ENCODE results near the gene RAB10.

Gene RAB10

DNA sequence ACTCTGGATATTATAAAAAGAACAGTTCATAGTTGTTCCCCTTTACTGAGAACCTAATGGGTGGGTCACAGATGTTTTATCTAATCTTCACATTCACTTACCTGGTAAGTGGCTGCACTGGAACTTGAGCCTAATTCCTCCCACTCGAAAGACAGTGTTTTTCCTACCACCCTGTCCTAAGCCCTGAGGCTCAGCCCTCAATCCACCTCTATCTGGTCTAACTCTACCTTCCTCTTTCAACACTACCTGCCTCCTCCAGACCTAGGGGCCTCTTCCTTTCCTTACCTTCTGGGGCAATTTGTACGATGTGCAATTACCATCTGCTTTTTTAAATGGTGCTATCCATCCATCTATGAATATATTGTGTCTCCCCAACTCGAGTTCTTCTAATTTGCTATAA, 41.9 kb upstream of the RAB10 start:
- no peaks in the 10 kb centered on the region for H3K9me3 ChIP-seq (ENCODE audit: insufficient read depth, low read length, severe bottlenecking)
- no peak for TF ChIP-seq EZH2 (IDR thresholded peaks at IDR 0.05; ENCODE audit: borderline replicate concordance, low read depth, low read length, severe bottlenecking)
- TF ChIP-seq, protein P1, sequence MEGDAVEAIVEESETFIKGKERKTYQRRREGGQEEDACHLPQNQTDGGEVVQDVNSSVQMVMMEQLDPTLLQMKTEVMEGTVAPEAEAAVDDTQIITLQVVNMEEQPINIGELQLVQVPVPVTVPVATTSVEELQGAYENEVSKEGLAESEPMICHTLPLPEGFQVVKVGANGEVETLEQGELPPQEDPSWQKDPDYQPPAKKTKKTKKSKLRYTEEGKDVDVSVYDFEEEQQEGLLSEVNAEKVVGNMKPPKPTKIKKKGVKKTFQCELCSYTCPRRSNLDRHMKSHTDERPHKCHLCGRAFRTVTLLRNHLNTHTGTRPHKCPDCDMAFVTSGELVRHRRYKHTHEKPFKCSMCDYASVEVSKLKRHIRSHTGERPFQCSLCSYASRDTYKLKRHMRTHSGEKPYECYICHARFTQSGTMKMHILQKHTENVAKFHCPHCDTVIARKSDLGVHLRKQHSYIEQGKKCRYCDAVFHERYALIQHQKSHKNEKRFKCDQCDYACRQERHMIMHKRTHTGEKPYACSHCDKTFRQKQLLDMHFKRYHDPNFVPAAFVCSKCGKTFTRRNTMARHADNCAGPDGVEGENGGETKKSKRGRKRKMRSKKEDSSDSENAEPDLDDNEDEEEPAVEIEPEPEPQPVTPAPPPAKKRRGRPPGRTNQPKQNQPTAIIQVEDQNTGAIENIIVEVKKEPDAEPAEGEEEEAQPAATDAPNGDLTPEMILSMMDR (IDR thresholded peaks at IDR 0.05; ENCODE audit: borderline replicate concordance, extremely low read depth, low read length, poor library complexity, severe bottlenecking) = no peak
- H3K27me3 ChIP-seq (ENCODE audit: insufficient read depth, low read length, poor library complexity) = no peaks in the 10 kb centered on the region
- H3K36me3 ChIP-seq (ENCODE audit: insufficient read depth, low read length) = no peaks in the 10 kb centered on the region
- no peak overlapping the region for H3K4me3 ChIP-seq (ENCODE audit: low read depth in 1 of 2, low read length in 2 of 2)
- peak overlapping the region; percentile 57 for H3K4me2 ChIP-seq (ENCODE audit: insufficient read depth, low read length)
- no peak overlapping the region for H3K9ac ChIP-seq (ENCODE audit: low read depth, low read length)
- H3K79me2 ChIP-seq (ENCODE audit: insufficient read depth, low read length) = no peaks in the 10 kb centered on the region
- 0 out of 2 replicates have a peak overlapping the region, but pooled peaks have one; percentile 39 for H2AFZ ChIP-seq (ENCODE audit: low read depth, low read length)
- H4K20me1 ChIP-seq (ENCODE audit: insufficient read depth, low read length) = no peaks in the 10 kb centered on the region
- peaks cover 11% of the 10 kb centered on the region for H3K4me1 ChIP-seq (ENCODE audit: insufficient read depth, low read length)
- DNase-seq (no peak), ATAC-seq (ENCODE audit: insufficient read depth, low read depth) (no peak)
- no peak overlapping the region for H3K27ac ChIP-seq (ENCODE audit: low read length)

DNA sequence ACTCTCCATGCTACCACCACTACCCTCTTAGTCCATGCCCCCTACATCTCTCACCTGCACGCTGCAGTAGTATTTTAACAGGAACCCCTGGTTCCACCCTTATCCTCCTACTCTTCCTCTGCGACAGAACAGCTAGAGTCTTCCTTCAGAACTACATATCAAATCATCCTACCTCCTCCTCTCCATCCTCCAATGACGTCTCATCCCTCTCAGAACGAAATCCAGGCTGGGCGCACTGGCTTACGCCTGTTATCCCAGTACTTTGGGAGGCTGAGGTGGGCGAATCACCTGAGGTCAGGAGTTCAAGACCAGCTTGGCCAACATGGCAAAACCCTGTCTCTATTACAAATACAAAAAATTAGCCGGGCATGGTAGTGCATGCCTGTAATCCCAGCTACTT, 41.3 kb upstream of the RAB10 start:
- no peak for ATAC-seq (ENCODE audit: insufficient read depth, low read depth)
- Histone ChIP-seq H3K27ac (ENCODE audit: low read length) (no peak overlapping the region), H3K27me3 (ENCODE audit: insufficient read depth, low read length, poor library complexity) (no peaks in the 10 kb centered on the region)

DNA sequence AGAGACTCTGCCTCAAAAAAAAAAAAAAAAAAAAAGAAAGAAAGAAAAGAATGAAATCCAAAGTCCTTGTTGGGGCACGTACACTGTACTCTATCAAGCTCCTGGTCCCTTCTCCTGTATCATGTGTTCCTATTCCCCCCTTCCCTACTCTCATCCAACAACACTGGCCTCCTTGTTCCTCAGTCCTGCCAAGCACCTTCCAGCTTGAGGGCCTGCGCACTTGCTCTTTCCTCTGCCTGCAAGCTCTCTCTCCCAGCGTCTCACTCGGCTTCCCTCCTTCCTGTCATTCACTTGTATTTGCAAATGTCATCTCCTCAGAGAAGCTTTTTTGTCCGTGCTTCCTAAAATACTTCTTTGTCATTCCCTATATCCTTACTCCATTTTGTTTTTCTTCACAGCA, 40.8 kb upstream of the RAB10 start:
- Histone ChIP-seq H3K27me3 (ENCODE audit: insufficient read depth, low read length, poor library complexity) (no peaks in the 10 kb centered on the region), H3K9me3 (ENCODE audit: insufficient read depth, low read length, severe bottlenecking) (no peaks in the 10 kb centered on the region), H3K4me3 (ENCODE audit: low read depth in 1 of 2, low read length in 2 of 2) (no peak overlapping the region), H3K9ac (ENCODE audit: low read depth, low read length) (no peak overlapping the region), H3K79me2 (ENCODE audit: insufficient read depth, low read length) (no peaks in the 10 kb centered on the region), H3K36me3 (ENCODE audit: insufficient read depth, low read length) (no peaks in the 10 kb centered on the region), H3K4me1 (ENCODE audit: insufficient read depth, low read length) (peaks cover 11% of the 10 kb centered on the region), H2AFZ (ENCODE audit: low read depth, low read length) (no peak overlapping the region), H4K20me1 (ENCODE audit: insufficient read depth, low read length) (no peaks in the 10 kb centered on the region), H3K27ac (ENCODE audit: low read length) (no peak overlapping the region), H3K4me2 (ENCODE audit: insufficient read depth, low read length) (no peak overlapping the region)
- ATAC-seq (ENCODE audit: insufficient read depth, low read depth) (no peak), DNase-seq (no peak)
- no peak for TF ChIP-seq EZH2 (IDR thresholded peaks at IDR 0.05; ENCODE audit: borderline replicate concordance, low read depth, low read length, severe bottlenecking)
- TF ChIP-seq, protein P1 (IDR thresholded peaks at IDR 0.05; ENCODE audit: borderline replicate concordance, extremely low read depth, low read length, poor library complexity, severe bottlenecking) = no peak

More for the DNA sequence above, 41.3 kb upstream of the RAB10 start:
- Histone ChIP-seq H3K79me2 (ENCODE audit: insufficient read depth, low read length) (no peaks in the 10 kb centered on the region), H3K9ac (ENCODE audit: low read depth, low read length) (no peak overlapping the region), H3K4me2 (ENCODE audit: insufficient read depth, low read length) (no peak overlapping the region), H4K20me1 (ENCODE audit: insufficient read depth, low read length) (no peaks in the 10 kb centered on the region), H3K4me1 (ENCODE audit: insufficient read depth, low read length) (peaks cover 11% of the 10 kb centered on the region), H3K36me3 (ENCODE audit: insufficient read depth, low read length) (no peaks in the 10 kb centered on the region), H3K4me3 (ENCODE audit: low read depth in 1 of 2, low read length in 2 of 2) (no peak overlapping the region), H3K9me3 (ENCODE audit: insufficient read depth, low read length, severe bottlenecking) (no peaks in the 10 kb centered on the region), H2AFZ (ENCODE audit: low read depth, low read length) (no peak overlapping the region)
- no peak for DNase-seq
- no peak for TF ChIP-seq EZH2 (IDR thresholded peaks at IDR 0.05; ENCODE audit: borderline replicate concordance, low read depth, low read length, severe bottlenecking)
- TF ChIP-seq, protein P1 (IDR thresholded peaks at IDR 0.05; ENCODE audit: borderline replicate concordance, extremely low read depth, low read length, poor library complexity, severe bottlenecking) = no peak

DNA sequence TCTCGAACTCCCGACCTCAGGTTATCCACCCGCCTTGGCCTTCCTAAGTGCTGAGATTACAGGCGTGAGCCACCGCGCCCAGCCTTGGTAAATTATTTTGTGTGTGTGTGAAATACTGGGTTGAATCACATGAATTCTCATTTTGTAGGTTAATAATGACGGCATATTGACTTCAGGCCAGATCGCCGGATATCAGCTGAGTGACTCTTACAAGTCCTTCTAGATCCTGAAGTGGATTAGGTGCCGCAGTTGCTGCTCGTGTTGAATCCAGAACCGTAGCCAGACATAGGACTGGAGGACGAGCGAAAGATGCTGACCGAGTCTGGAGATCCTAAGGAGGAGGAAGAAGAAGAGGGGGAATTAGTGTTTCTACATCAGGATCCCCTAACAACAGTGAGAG, 39.4 kb upstream of the RAB10 start:
- H3K79me2 ChIP-seq (ENCODE audit: insufficient read depth, low read length) = no peaks in the 10 kb centered on the region
- peaks cover 11% of the 10 kb centered on the region for H3K4me1 ChIP-seq (ENCODE audit: insufficient read depth, low read length)
- H3K4me3 ChIP-seq (ENCODE audit: low read depth in 1 of 2, low read length in 2 of 2) = no peak overlapping the region
- TF ChIP-seq EZH2 (IDR thresholded peaks at IDR 0.05; ENCODE audit: borderline replicate concordance, low read depth, low read length, severe bottlenecking) = no peak
- TF ChIP-seq, protein P1 (IDR thresholded peaks at IDR 0.05; ENCODE audit: borderline replicate concordance, extremely low read depth, low read length, poor library complexity, severe bottlenecking) = no peak
- ATAC-seq (ENCODE audit: insufficient read depth, low read depth) (no peak), DNase-seq (no peak)
- no peaks in the 10 kb centered on the region for H3K36me3 ChIP-seq (ENCODE audit: insufficient read depth, low read length)
- no peak overlapping the region for H3K27ac ChIP-seq (ENCODE audit: low read length)
- H3K27me3 ChIP-seq (ENCODE audit: insufficient read depth, low read length, poor library complexity) = no peaks in the 10 kb centered on the region
- no peaks in the 10 kb centered on the region for H4K20me1 ChIP-seq (ENCODE audit: insufficient read depth, low read length)
- H3K4me2 ChIP-seq (ENCODE audit: insufficient read depth, low read length) = no peak overlapping the region
- H3K9me3 ChIP-seq (ENCODE audit: insufficient read depth, low read length, severe bottlenecking) = no peaks in the 10 kb centered on the region
- no peak overlapping the region for H3K9ac ChIP-seq (ENCODE audit: low read depth, low read length)
- no peak overlapping the region for H2AFZ ChIP-seq (ENCODE audit: low read depth, low read length)

Measured in DND-41 (cell line).